Activated CD4-positive, alpha-beta T cell treated with anti-CD3 and anti-CD28 coated beads for 24 hours (primary cell): ENCODE results near the gene PDE2A.

Source experiments
- DNase-seq, 2 donors: peaks; one replicate each; pipeline ENCODE4 v3.0.0-alpha.2; 2020; ENCODE audit warnings: low read depth in 2 of 2

The PDE2A gene

GRCh38 chr11:72636376-72636775, 37.8 kb downstream of the PDE2A start:
- DNase-seq, result no peak

GRCh38 chr11:72635933-72636332, 38.3 kb downstream of the PDE2A start:
- DNase-seq, result no peak

- DNase-seq, result no peak
Measured at GRCh38 chr11:72635309-72635915, 38.8 kb downstream of the PDE2A start.

GRCh38 chr11:72634472-72635095, 39.6 kb downstream of the PDE2A start:
- DNase-seq, result no peak

GRCh38 chr11:72634016-72634415, 40.2 kb downstream of the PDE2A start:
- DNase-seq, result no peak

GRCh38 chr11:72633068-72633467, 41.2 kb downstream of the PDE2A start:
- no peak for DNase-seq

GRCh38 chr11:72631806-72632731, 42.2 kb downstream of the PDE2A start:
- no peak for DNase-seq

GRCh38 chr11:72630104-72630852, 43.9 kb downstream of the PDE2A start:
- DNase-seq, result no peak

- no peak for DNase-seq
Measured at GRCh38 chr11:72629266-72629665, 45.0 kb downstream of the PDE2A start.

- no peak for DNase-seq
Measured at GRCh38 chr11:72627594-72628281, 46.5 kb downstream of the PDE2A start.

- no peak for DNase-seq
Measured at GRCh38 chr11:72626414-72626936, 47.7 kb downstream of the PDE2A start.

GRCh38 chr11:72625691-72626413, 48.4 kb downstream of the PDE2A start:
- DNase-seq, result no peak

GRCh38 chr11:72624496-72625201, 49.6 kb downstream of the PDE2A start:
- no peak for DNase-seq

GRCh38 chr11:72623052-72623451, 51.2 kb downstream of the PDE2A start:
- no peak for DNase-seq

- DNase-seq, result no peak
Measured at GRCh38 chr11:72621008-72621610, 53.1 kb downstream of the PDE2A start.

GRCh38 chr11:72618803-72619202, 55.4 kb downstream of the PDE2A start:
- no peak for DNase-seq

- DNase-seq, result no peak
Measured at GRCh38 chr11:72617080-72617762, 57.0 kb downstream of the PDE2A start.

GRCh38 chr11:72616655-72617054, 57.6 kb downstream of the PDE2A start:
- DNase-seq, result no peak

GRCh38 chr11:72615329-72615728, 58.9 kb downstream of the PDE2A start:
- no peak for DNase-seq
